D721Med (cell line): ENCODE results near the gene MRGPRE.

Experiments used
- DNase-seq: peaks from one replicate; pipeline ENCODE4 v3.0.0; 2011; ENCODE audit warnings: low spot score; ENCODE audit not compliant: insufficient read length
- FAIRE-seq: peaks from 2 replicates; lab custom pipeline; 2011; peaks lifted over from hg19 to GRCh38; lab: Jason Lieb, UNC
- TF ChIP-seq, protein P1 (sequence below): IDR thresholded peaks from 2 replicates; pipeline ENCODE4 v1.5.1; 2012; ENCODE audit warnings: mild to moderate bottlenecking, control low read depth; ENCODE audit not compliant: insufficient read depth; ENCODE audit errors: missing control alignments

Gene MRGPRE

DNA sequence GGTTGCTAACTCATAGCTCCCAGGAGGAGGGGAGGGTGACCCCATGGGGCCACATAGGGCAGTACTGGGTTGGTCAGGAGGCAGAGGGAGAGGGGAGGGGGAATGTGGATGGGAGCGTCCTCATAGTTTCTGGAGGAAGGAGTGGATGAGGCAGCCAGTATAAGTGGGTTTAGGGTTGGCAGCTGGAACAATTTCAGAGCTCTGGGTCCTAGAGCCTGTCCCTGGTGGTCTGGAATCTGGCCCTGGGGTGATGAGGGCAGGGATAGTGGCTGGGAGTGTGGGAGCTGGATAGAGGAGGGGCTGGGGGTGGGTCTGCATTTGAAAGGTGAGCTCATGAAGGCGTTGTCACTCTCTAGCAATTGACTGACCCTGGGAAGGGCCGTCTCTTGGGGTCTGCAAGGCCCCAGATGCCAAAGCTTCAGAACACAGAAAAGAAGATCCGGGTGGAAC is 8.3 kb downstream of the MRGPRE start:
- TF ChIP-seq, protein P1, sequence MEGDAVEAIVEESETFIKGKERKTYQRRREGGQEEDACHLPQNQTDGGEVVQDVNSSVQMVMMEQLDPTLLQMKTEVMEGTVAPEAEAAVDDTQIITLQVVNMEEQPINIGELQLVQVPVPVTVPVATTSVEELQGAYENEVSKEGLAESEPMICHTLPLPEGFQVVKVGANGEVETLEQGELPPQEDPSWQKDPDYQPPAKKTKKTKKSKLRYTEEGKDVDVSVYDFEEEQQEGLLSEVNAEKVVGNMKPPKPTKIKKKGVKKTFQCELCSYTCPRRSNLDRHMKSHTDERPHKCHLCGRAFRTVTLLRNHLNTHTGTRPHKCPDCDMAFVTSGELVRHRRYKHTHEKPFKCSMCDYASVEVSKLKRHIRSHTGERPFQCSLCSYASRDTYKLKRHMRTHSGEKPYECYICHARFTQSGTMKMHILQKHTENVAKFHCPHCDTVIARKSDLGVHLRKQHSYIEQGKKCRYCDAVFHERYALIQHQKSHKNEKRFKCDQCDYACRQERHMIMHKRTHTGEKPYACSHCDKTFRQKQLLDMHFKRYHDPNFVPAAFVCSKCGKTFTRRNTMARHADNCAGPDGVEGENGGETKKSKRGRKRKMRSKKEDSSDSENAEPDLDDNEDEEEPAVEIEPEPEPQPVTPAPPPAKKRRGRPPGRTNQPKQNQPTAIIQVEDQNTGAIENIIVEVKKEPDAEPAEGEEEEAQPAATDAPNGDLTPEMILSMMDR, result no peak
- DNase-seq, result no peak
- no peak for FAIRE-seq

- FAIRE-seq, result no peak
- no peak for DNase-seq
- TF ChIP-seq, protein P1, result no peak
Measured at GRCh38 chr11:3222941-3223915, 9.0 kb downstream of the MRGPRE start.

GRCh38 chr11:3222003-3222855 is 10.0 kb downstream of the MRGPRE start:
- TF ChIP-seq, protein P1, result no peak
- FAIRE-seq, result no peak
- DNase-seq, result no peak

DNA sequence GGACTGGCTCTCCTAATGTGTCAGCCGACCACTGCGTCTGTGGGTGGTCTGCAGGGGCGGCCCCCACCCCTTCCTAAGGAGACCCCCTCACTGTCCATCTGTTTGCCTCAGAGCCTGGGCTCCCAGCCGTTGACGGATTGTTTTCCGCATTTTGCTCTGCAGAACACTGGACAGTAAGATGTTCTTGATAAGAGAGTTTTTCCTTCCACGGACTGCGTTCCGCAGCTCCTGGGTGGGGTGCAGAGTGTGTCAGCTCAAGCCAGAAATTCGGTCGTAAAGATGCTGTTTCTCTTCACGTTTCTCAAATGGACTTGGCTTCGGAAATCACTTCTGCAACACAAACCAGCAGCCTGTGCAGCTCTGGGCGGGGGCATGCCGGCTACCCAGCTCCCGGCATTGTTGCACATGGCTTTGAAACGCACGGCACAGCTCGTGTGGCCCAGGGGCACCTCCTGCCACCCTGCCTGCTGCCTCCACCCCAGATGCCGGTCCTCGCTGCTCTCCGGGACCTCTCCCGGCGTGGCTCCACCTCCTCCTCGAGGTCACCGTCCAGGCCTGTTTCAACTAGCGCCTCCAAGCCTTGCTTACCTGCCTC is 10.7 kb downstream of the MRGPRE start:
- FAIRE-seq, result no peak
- DNase-seq, result no peak
- TF ChIP-seq, protein P1, result no peak

DNA sequence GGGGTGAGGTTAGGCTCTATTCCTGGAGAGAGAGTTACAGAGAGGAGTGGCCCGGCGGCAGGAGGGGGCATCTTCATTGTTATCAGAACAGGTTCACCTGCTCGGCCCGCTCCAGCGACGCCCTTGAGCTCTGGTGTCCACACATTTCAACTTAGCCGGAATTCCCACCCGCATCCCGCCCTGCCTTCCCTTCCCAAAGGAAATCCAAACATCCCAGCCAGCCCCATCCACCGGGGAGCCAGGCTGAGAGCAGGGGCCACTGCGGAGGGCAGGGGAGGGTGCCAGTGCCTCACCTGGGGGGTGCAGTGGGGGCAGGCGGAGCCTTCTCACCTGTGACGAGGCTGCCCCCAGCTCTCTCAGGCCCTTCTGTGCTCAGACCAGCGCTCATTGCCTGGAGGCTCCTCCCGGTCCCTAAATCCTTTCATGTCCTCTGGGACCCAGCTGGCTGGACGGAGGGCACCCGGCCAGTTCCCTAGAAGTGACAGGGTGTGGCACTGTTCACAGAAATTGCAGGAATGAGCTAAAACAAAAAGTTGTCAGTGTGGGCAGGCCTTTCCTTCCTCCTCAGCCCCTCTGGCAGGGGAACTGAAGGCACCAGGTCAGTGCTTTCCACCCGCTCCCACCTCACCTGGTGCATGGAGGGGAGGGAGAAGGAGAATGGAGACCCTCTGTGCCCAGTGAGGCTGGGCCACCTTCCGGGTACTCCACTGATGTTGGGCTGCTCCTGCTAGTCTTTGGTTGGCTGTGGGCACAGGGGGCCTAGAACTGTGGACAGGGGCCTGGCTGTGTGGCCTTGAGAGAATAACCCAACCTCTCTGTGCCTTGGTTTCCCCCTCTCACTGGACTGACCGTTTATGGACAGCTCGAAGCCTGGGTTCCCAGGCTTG is 11.5 kb downstream of the MRGPRE start:
- TF ChIP-seq, protein P1, result no peak
- no peak for FAIRE-seq
- no peak for DNase-seq

DNA sequence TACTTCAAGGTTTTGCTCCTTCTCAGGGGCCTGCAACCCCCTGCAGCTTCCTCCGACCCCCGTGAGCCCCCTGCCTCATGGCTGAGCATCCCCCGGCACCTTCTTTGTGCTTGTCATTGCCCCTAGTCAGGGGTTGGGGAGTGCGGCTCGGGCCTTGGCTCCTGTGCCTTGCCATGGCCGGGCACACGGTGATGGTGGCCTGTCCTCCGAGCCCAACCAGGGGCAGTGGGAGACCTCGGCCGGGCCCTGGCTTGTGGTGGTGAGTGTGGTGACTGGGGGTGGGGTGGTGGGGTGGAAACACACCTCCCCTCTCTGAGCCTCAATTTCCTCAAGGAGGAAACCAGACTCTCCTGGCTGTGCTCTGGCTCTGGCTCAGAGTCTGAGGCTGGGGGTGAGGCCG is 12.1 kb downstream of the MRGPRE start:
- no peak for FAIRE-seq

More for the DNA sequence above, 12.1 kb downstream of the MRGPRE start:
- no peak for DNase-seq
- TF ChIP-seq, protein P1, result no peak
